GM10266 (cell line): ENCODE measurements around the gene ARHGAP1.

Experiments used
- DNase-seq: peaks from one replicate; pipeline ENCODE4 v3.0.0; 2012; ENCODE audit errors: extremely low spot score
- CTCF ChIP-seq: IDR thresholded peaks from 2 replicates; pipeline ENCODE4 v1.5.1; 2012; ENCODE audit warnings: mild to moderate bottlenecking, low read depth; ENCODE audit not compliant: control insufficient read depth, insufficient read depth; ENCODE audit errors: missing control alignments

Gene ARHGAP1

GRCh38 chr11:46655631-46656030 lies 44.8 kb downstream of the ARHGAP1 start:
- no peak for TF ChIP-seq CTCF

GRCh38 chr11:46649180-46649738 lies 51.2 kb downstream of the ARHGAP1 start:
- no peak for DNase-seq

More at GRCh38 chr11:46655631-46656030, 44.8 kb downstream of the ARHGAP1 start:
- no peak for DNase-seq

GRCh38 chr11:46643986-46644385 lies 56.4 kb downstream of the ARHGAP1 start:
- TF ChIP-seq CTCF, result no peak
- no peak for DNase-seq

More at GRCh38 chr11:46649180-46649738, 51.2 kb downstream of the ARHGAP1 start:
- no peak for TF ChIP-seq CTCF

- no peak for DNase-seq
Measured at GRCh38 chr11:46643531-46643930, 56.9 kb downstream of the ARHGAP1 start.

GRCh38 chr11:46642627-46643335 lies 57.6 kb downstream of the ARHGAP1 start:
- no peak for TF ChIP-seq CTCF
- DNase-seq, result no peak

More at GRCh38 chr11:46643531-46643930, 56.9 kb downstream of the ARHGAP1 start:
- no peak for TF ChIP-seq CTCF

- no peak for TF ChIP-seq CTCF
- DNase-seq, result no peak
Measured at GRCh38 chr11:46641639-46642038, 58.8 kb downstream of the ARHGAP1 start.

- no peak for TF ChIP-seq CTCF
- no peak for DNase-seq
Measured at GRCh38 chr11:46640036-46640788, 60.2 kb downstream of the ARHGAP1 start.
